ENCODE measurements around the gene AMY1C.

DNA sequence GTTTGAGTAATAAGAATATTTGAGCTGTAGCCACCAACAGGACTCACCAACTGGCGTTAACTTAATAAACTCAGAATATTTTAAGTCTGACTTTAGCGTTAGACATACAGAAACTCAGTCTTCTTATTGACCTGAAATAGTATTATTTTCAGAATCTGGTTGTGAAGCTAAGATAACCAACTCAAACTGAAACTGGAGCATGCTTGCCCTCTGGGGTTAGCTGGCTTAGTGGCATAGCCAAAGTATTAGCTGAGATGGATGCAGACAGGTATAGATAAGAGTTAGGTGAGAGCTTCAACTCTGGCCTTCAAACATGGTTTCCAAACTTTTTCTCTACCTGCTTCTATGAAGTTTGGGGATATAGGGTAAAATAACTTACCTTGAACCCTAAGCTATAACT, 40.5 kb downstream of the AMY1C start:
- TF ChIP-seq, protein P1, sequence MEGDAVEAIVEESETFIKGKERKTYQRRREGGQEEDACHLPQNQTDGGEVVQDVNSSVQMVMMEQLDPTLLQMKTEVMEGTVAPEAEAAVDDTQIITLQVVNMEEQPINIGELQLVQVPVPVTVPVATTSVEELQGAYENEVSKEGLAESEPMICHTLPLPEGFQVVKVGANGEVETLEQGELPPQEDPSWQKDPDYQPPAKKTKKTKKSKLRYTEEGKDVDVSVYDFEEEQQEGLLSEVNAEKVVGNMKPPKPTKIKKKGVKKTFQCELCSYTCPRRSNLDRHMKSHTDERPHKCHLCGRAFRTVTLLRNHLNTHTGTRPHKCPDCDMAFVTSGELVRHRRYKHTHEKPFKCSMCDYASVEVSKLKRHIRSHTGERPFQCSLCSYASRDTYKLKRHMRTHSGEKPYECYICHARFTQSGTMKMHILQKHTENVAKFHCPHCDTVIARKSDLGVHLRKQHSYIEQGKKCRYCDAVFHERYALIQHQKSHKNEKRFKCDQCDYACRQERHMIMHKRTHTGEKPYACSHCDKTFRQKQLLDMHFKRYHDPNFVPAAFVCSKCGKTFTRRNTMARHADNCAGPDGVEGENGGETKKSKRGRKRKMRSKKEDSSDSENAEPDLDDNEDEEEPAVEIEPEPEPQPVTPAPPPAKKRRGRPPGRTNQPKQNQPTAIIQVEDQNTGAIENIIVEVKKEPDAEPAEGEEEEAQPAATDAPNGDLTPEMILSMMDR (IDR thresholded peaks at IDR 0.05), result no peak
- TF ChIP-seq POLR2AphosphoS5 (IDR thresholded peaks at IDR 0.05), result no peak
- no peak for TF ChIP-seq POLR2A (IDR thresholded peaks at IDR 0.05)

Data from breast epithelium (tissue), 3 donors.